ENCODE measurements around the gene SNX15. TPM values are rescaled to one million over a fixed set of nuclear protein-coding genes. Genes with fewer than 3 reads are reported as not detected.

The SNX15 gene
- total RNA-seq, 4 donors from 2014 or later: 15.7 to 39.0 (median 27.3) TPM

DNA sequence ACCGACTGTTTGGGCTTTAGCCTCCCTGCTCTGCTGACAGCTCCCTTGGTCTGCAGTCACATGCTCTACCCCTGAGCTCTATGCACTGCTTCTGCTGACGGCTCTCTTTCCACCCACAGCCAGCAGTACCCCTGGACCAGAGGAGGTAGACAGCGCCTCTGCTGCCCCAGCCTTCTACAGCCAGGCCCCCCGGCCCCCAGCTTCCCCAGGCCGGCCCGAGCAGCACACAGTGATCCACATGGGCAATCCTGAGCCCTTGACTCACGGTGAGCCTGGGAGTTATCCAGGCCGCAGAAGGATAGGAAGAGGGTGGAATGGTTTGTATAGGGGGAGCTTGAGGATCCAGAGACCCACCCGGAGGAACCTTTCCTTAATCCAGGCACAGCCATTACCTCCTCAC, 59.6 kb downstream of the SNX15 start:
- Histone ChIP-seq H3K27me3 (no peaks in the 10 kb centered on the region), H3K27ac (no peak overlapping the region), H3K36me3 (peaks cover 0 to 46% (median 0%) of the 10 kb centered on the region in 3 donors), H3K9me3 (no peaks in the 10 kb centered on the region), H3K4me3 (no peak overlapping the region), H3K4me1 (peaks cover 6 to 21% (median 8%) of the 10 kb centered on the region in 4 donors)
- TF ChIP-seq POLR2A (IDR thresholded peaks at IDR 0.05): no peak
- TF ChIP-seq, protein P1, sequence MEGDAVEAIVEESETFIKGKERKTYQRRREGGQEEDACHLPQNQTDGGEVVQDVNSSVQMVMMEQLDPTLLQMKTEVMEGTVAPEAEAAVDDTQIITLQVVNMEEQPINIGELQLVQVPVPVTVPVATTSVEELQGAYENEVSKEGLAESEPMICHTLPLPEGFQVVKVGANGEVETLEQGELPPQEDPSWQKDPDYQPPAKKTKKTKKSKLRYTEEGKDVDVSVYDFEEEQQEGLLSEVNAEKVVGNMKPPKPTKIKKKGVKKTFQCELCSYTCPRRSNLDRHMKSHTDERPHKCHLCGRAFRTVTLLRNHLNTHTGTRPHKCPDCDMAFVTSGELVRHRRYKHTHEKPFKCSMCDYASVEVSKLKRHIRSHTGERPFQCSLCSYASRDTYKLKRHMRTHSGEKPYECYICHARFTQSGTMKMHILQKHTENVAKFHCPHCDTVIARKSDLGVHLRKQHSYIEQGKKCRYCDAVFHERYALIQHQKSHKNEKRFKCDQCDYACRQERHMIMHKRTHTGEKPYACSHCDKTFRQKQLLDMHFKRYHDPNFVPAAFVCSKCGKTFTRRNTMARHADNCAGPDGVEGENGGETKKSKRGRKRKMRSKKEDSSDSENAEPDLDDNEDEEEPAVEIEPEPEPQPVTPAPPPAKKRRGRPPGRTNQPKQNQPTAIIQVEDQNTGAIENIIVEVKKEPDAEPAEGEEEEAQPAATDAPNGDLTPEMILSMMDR (IDR thresholded peaks at IDR 0.05): no peak
- no peak for DNase-seq

DNA sequence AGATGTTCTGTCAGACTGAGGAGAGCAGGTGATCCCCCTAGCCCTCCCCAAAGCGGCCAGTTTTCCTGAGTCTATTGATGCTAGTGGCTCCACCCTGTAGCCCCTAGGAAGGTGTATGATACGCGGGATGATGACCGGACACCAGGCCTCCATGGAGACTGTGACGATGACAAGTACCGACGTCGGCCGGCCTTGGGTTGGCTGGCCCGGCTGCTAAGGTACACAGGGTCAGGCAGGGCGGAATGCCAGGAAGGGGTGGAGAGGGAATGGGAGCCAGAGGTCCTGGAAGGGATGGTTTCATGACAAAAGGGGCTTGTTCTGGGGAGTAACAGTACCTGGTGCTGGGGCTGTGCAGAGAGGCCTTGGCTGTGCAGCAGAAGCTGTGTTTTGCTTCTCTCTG, 60.0 kb downstream of the SNX15 start:
- Histone ChIP-seq H3K36me3 (peaks cover 0 to 46% (median 0%) of the 10 kb centered on the region in 3 donors), H3K4me1 (peaks cover 6 to 21% (median 8%) of the 10 kb centered on the region in 4 donors), H3K27me3 (no peaks in the 10 kb centered on the region), H3K27ac (no peak overlapping the region), H3K9me3 (no peaks in the 10 kb centered on the region), H3K4me3 (no peak overlapping the region)
- DNase-seq: no peak
- TF ChIP-seq, protein P1 (IDR thresholded peaks at IDR 0.05): no peak
- TF ChIP-seq POLR2A (IDR thresholded peaks at IDR 0.05): no peak

DNA sequence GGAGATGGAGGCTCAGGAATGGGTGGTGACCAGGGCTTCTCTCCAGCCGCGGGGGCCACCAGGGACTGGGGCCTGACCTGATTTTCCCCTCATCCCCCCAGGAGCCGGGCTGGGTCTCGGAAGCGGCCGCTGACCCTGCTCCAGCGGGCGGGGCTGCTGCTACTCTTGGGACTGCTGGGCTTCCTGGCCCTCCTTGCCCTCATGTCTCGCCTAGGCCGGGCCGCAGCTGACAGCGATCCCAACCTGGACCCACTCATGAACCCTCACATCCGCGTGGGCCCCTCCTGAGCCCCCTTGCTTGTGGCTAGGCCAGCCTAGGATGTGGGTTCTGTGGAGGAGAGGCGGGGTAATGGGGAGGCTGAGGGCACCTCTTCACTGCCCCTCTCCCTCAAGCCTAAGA, 60.6 kb downstream of the SNX15 start:
- no peak for DNase-seq
- H3K4me3 ChIP-seq: no peak overlapping the region
- H3K27me3 ChIP-seq: no peaks in the 10 kb centered on the region
- H3K36me3 ChIP-seq: peaks cover 0 to 46% (median 0%) of the 10 kb centered on the region in 3 donors
- no peaks in the 10 kb centered on the region for H3K9me3 ChIP-seq
- H3K4me1 ChIP-seq: peaks cover 6 to 21% (median 8%) of the 10 kb centered on the region in 4 donors
- TF ChIP-seq POLR2A (IDR thresholded peaks at IDR 0.05): no peak
- TF ChIP-seq, protein P1 (IDR thresholded peaks at IDR 0.05): no peak
- H3K27ac ChIP-seq: no peak overlapping the region

DNA sequence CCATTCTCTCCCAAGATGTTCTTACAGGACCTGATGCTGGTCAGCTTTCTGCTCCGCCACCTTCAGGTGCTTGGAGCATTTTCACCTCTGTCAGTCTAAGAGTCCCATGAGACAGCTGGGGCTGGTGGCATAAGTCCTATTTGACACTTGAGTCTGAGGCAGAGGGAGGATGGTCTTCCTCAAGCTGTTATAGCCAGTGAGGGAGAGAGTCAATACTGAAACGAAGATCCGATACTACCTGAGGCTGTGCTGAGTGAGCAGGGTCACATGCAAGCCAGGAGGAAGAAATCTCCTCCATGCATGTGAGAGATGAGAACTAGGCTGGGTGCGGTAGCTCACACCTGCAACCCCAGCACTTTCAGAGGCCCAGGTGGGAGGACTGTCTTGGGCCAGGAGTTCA, 62.4 kb downstream of the SNX15 start:
- Histone ChIP-seq H3K9me3 (no peaks in the 10 kb centered on the region), H3K27me3 (no peaks in the 10 kb centered on the region), H3K4me1 (peaks cover 5 to 10% (median 5%) of the 10 kb centered on the region in 4 donors), H3K4me3 (no peak overlapping the region), H3K27ac (no peak overlapping the region), H3K36me3 (peaks cover 0 to 46% (median 0%) of the 10 kb centered on the region in 3 donors)
- DNase-seq: no peak
- TF ChIP-seq, protein P1 (IDR thresholded peaks at IDR 0.05): no peak
- no peak for TF ChIP-seq POLR2A (IDR thresholded peaks at IDR 0.05)

Small RNA genes lying within 50 kb of the gene (small RNA-seq; reads per million reads assigned to genes)
- gene MIR6879: 0 to 0.38 reads per million in 2 donors
- 0 reads per million in 2 donors for gene SNX15

Other genes with a start within 250 kb of the SNX15 start
- gene SF1, start 248.9 kb upstream of the SNX15 start, total RNA-seq: 100 to 1,000 TPM; 247 to 621 (median 392) TPM
- 10 to 100 TPM in 3 of 4 donors, 1 to 10 TPM in 1; 3.3 to 34.7 (median 20.3) TPM for gene MAP4K2, start 224.2 kb upstream of the SNX15 start, total RNA-seq
- gene MEN1, start 216.9 kb upstream of the SNX15 start, total RNA-seq: 10 to 100 TPM; 20.3 to 47.0 (median 31.9) TPM
- 10 to 100 TPM; 25.6 to 78.6 (median 52.1) TPM for gene CDC42BPG, start 182.8 kb upstream of the SNX15 start, total RNA-seq
- 100 to 1,000 TPM in 2 of 4 donors, 10 to 100 TPM in 2; 56.2 to 185 (median 98.6) TPM for gene EHD1, start 148.8 kb upstream of the SNX15 start, total RNA-seq
- 10 to 100 TPM; 38.8 to 79.6 (median 66.6) TPM for gene ATG2A, start 110.2 kb upstream of the SNX15 start, total RNA-seq
- gene PPP2R5B, start 102.8 kb upstream of the SNX15 start, total RNA-seq: 10 to 100 TPM; 20.0 to 46.2 (median 22.5) TPM
- gene GPHA2, start 91.5 kb upstream of the SNX15 start, total RNA-seq: not detected
- not detected for gene MAJIN, start 55.3 kb upstream of the SNX15 start, total RNA-seq
- 10 to 100 TPM in 3 of 4 donors, 1 to 10 TPM in 1; 5.0 to 12.0 (median 11.2) TPM for gene BATF2, start 30.5 kb upstream of the SNX15 start, total RNA-seq
- gene ARL2, start 13.3 kb upstream of the SNX15 start, total RNA-seq: 100 to 1,000 TPM in 1 of 4 donors, 10 to 100 TPM in 3; 64.4 to 103 (median 77.2) TPM
- 10 to 100 TPM; 10.9 to 21.5 (median 13.9) TPM for gene SAC3D1, start 13.8 kb downstream of the SNX15 start, total RNA-seq
- 1,000 to 10,000 TPM in 2 of 4 donors, 100 to 1,000 TPM in 1, 10 to 100 TPM in 1; 40.4 to 1,241 (median 898) TPM for gene NAALADL1, start 31.1 kb downstream of the SNX15 start, total RNA-seq
- gene CDCA5, start 56.6 kb downstream of the SNX15 start, total RNA-seq: 10 to 100 TPM in 1 of 4 donors, 1 to 10 TPM in 2, under 1 TPM in 1; 0.94 to 27.2 (median 6.4) TPM
- 10 to 100 TPM; 53.9 to 67.6 (median 55.5) TPM for gene ZFPL1, start 56.8 kb downstream of the SNX15 start, total RNA-seq
- gene VPS51, start 68.8 kb downstream of the SNX15 start, total RNA-seq: 100 to 1,000 TPM; 280 to 636 (median 416) TPM
- 10 to 100 TPM; 19.8 to 78.1 (median 58.5) TPM for gene TM7SF2, start 84.4 kb downstream of the SNX15 start, total RNA-seq
- 10 to 100 TPM in 3 of 4 donors, 1 to 10 TPM in 1; 8.7 to 20.6 (median 13.8) TPM for gene ZNHIT2, start 90.3 kb downstream of the SNX15 start, total RNA-seq
- gene FAU, start 94.7 kb downstream of the SNX15 start, total RNA-seq: 100 to 1,000 TPM; 412 to 714 (median 579) TPM
- gene MRPL49, start 94.9 kb downstream of the SNX15 start, total RNA-seq: 10 to 100 TPM; 36.2 to 50.3 (median 45.7) TPM
- 10 to 100 TPM; 37.1 to 61.9 (median 51.6) TPM for gene SYVN1, start 107.1 kb downstream of the SNX15 start, total RNA-seq
- gene SPDYC, start 142.8 kb downstream of the SNX15 start, total RNA-seq: not detected
- 100 to 1,000 TPM; 320 to 598 (median 559) TPM for gene CAPN1, start 154.5 kb downstream of the SNX15 start, total RNA-seq
- gene POLA2, start 234.5 kb downstream of the SNX15 start, total RNA-seq: 10 to 100 TPM in 2 of 4 donors, 1 to 10 TPM in 2; 6.8 to 25.6 (median 13.1) TPM